NCI-H2029 treated with DMSO at 0.1 percent for 48 hours (cell line): ENCODE measurements around the gene NCOA5.
A peak's percentile ranks its signal among the peaks of the same experiment; 100 is the strongest.

Experiments used
- DNase-seq: peaks from one replicate; lab custom pipeline; 2025; lab: John Stamatoyannopoulos, UW

The NCOA5 gene

DNA sequence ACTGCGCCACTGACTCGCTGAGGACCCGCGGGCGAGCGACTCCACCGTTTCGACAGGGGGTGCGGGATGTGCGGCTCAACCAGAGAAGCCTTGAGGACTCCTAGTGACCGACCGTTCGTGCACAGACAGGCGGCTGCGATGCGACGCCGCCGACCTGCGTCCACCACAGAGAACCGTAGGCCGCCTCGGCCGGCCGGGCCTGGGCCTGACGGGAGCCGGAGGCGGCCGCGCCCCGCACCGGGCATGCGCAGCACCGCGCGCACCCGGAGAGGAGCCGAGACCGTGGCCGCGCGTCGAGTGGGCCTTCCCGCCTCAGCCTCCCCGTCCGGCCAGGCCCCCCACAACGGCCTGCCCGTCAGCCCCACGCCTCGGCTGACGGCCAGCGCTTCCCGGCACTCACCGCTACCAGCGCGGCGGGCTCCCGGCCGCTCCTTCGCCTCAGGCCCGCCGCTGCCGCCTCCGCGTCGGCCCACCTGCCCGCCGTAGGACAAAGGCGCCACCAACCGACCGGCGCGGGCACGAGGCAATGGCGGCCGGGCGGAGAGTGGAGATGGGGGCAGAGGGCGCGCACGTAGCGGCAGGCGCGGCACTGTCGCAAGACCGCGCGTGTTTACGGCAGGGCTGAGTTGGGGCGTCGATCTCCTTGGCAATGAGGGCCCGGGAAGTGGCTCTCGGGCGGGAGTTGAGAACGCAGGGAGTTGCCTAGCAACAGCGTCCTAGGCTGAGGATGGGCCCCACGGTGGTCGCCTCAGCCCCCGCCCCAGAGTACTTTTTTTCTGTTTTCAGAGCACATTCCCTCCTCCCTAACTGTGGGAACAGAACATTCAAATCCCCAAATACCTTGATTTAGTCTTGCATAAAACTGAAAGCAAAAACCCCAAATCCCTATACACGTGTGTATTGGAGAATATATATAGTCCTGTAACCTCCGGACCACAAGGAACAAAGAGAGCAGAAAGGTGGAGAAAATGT, at the start of gene NCOA5:
TSS of gene NCOA5 (minus strand) at position 546 of the 972 bp plus-strand sequence. CDS start 10,538 bp downstream, outside the sequence.
- peak; percentile 77 for DNase-seq

DNA sequence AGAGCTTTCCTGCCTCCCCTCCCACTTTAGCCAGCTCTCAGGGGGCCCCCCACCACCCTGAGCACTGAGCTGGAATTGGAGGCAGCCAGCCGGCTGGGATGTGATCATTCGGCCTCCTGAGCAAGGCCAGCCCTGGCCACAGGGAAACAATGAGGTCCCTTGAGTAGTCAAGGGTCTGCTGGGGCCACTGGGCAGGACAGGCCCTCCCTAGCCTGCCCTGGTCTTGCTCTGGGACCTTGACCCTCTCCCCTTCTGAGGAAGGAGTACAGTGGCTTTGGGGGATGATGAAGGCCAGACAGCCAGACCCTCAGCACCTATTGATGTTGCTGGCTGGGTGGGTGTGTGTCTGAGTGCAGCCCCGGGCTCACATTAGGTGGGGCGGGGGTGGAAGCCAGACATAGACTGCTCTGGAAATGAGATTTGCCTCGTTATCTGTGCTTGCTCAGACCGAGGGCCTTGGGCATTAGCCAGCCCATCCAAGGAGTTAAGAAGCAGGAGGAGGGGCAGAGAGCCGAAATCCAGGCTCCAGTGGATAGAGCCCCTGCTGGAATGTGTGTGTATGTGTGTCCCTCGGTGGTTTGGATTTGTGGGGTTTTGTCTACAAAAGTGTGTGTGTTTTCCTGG, 49.6 kb upstream of the NCOA5 start:
- DNase-seq = no peak

DNA sequence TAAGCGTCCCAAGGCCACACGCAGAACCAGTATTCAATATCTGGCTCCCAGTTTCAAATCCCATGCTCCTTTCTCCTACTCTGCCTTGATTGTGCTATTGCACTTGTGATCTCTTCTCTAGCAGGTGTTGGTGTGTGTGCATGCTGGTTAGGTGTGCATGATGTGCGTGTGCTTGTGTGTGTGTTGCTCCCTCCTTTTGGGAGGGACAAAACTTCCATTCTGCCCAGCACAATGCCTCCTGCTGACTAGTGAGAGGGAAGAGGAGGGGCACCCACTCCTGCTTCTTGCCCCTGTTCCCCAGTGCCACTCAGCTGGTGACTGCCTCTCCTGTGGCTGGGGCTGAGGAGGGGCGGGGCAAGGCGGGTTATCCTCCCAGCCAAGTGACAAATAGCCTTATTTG, 48.1 kb upstream of the NCOA5 start:
- no peak for DNase-seq

- DNase-seq = no peak
These were observed 46.3 kb upstream of the NCOA5 start for GRCh38 chr20:46135856-46136633.

DNA sequence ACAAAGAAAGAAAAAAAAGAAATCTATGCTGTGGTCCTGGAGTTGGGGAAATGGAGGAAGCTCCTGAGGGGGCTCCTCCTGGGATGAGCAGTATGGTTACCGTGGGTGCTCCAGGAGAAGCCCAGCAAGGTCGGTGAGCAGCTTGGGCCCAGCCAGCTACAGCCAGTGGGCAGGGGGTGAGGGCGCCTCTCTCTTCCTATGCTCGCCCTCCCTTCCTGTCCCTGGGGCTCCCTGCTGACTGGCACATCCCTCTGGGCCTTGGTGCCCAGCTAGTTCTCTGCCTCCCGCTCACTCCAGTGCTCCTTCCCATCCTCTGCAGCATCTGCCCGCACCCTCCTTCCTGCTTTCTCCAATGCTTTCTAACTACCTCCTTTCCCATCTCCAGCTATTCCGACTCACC, 45.0 kb upstream of the NCOA5 start:
- no peak for DNase-seq

DNA sequence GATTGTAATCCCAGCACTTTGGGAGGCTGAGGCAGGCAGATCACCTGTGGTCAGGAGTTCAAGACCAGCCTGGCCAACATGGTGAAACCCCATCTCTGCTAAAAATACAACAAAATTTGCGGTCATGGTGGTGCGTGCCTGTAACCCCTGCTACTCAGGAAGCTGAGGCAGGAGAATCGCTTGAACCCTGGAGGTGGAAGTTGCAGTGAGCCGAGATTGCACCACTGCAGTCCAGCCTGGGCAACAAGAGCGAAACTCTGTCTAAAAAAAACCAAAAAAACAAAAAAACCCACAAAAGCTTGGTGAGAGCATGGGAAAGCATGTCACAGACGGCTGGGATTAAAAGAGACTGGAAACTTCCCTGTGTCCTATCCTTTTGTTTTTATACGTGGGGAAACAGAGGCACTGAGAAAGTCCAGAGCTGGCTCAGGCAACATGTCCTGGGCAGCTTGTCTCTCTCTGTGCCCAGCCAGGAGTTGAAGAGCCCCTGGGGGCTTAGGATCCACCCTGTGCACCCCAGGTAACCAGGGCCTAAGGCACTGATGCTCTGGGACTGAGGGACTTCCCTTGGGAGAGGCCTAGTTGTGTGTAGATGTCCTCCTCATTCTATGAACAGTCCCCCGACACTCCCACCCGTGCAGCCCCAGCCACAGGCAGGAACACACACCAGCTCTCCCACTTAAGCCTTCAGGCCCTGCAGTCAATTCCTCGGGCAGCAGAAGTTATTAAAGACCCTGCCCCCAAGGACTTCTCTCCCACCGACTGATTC, 44.3 kb upstream of the NCOA5 start:
- DNase-seq = no peak

DNA sequence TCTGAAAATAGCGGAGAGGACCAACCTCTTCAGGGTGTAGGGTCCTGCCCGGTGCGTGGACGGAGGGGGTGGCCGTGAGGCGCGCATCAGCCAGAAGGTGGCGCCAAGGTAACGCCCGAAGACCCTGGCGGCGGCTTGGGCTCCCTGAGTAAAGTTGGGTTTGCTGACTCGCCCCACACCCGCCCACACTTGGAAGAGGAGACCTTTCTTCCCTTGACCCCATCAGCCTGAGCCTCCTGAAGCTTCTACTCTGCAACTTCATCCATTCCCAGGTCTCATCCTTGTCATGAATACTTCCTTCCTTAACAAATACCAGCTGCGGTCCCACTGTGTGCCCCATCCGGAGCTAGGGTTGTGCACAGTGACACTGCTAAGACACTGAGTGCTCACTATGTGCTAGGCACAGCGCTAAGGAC, 43.0 kb upstream of the NCOA5 start:
- no peak for DNase-seq

- DNase-seq = no peak
These were observed 41.6 kb upstream of the NCOA5 start for GRCh38 chr20:46131396-46131795.

- DNase-seq = peak; percentile 35
These were observed 40.8 kb upstream of the NCOA5 start for GRCh38 chr20:46130534-46130933.

DNA sequence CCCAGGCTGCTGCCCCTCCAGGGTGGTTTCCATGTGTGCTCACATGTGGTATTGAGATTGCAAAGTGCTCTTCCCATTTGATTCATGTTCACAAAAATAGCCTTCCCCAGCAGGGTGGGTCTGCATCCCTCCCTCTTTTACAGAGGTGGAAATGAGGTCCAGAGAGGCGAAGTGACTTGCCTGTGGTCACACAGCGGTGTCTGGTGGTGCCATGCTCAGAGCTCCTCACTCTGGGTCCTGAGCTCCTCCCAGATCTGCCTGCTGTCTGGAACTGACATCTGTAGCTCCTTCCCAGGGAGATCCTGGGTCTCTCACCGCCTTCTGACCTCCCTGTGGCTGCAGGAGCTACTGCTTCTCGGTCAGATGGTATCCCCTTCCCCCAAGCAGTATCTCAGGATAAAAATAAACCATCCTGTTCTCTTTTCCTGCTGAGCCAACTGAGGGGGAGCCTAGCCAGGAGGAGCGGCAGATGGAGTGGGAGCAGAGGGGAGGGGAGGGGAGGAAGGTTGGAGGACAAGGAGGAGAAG, 40.3 kb upstream of the NCOA5 start:
- DNase-seq = peak; percentile 35

DNA sequence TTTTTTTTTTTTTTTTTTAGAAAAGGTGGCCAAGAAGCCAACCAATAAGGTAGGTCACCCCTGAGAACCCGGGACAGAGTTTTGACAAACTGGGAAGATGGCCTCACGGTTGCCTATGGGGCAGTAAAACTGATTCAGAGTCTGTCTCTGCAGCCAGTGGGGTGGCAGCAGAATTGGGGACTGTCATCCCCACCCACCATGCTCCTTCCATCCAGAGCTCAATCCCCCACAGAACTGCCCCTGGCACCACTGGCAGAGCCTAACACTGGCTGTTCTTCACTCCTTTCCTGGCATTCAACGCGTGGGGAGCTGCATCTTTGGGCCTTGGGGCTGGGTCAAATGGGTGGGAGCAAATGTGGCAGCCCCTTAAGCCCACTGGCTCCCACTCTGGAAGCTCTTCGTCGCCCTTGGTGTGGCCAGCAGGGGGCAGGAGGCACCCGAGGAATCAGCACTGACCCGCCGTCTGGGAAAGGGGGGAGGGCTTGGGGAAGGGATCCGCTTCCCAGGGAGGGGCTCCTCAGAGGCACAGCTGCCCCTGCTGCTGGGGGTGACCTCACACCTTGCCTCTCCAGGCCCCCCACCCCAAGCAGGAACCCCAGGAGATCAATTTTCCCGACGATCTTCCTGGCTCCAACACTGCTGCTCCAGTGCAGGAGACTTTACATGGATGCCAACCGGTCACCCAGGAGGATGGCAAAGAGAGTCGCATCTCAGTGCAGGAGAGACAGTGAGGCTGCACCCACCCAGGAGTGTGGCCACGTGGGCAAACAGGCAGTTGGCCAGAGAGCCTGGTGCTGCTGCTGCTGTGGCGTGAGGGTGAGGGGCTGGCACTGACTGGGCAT, 38.8 kb upstream of the NCOA5 start:
- no peak for DNase-seq

GRCh38 chr20:46127396-46128010, 37.7 kb upstream of the NCOA5 start:
- no peak for DNase-seq

- DNase-seq = no peak
These were observed 36.8 kb upstream of the NCOA5 start for GRCh38 chr20:46126440-46127056.

DNA sequence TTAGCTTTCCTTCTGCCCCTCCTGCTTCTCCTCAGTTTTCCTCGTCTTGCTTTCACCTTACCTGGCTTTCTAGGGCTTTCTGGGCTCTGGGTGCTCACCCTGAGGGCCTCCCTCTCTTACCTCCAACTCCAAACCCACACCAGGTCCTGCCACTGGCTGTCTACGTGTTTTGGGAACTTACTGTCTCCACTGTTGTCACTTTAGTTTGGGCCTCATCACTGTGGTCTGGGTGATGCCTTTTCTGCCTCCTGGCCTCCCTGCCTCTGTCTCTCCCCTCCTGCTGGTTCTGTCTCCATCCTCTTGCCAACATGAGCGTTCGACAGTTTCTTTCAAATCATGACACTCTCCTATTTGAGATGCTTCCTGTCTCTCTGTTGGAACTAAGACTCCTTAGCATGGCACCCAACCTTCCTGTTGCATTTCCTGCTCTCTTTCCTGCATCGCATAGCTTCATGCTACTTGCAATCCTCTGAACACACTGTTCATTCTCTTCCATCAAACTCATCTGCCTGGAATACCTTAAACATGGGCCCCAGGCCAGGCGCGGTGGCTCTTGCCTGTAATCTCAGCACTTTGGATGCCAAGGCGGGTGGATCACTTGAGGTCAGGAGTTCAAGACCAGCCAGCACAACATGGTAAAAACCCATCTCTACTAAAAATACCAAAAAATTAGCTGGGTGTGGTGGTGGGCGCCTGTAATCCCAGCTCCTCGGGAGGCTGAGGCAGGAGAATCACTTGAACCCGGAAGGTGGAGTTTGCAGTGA, 33.9 kb upstream of the NCOA5 start:
- no peak for DNase-seq

DNA sequence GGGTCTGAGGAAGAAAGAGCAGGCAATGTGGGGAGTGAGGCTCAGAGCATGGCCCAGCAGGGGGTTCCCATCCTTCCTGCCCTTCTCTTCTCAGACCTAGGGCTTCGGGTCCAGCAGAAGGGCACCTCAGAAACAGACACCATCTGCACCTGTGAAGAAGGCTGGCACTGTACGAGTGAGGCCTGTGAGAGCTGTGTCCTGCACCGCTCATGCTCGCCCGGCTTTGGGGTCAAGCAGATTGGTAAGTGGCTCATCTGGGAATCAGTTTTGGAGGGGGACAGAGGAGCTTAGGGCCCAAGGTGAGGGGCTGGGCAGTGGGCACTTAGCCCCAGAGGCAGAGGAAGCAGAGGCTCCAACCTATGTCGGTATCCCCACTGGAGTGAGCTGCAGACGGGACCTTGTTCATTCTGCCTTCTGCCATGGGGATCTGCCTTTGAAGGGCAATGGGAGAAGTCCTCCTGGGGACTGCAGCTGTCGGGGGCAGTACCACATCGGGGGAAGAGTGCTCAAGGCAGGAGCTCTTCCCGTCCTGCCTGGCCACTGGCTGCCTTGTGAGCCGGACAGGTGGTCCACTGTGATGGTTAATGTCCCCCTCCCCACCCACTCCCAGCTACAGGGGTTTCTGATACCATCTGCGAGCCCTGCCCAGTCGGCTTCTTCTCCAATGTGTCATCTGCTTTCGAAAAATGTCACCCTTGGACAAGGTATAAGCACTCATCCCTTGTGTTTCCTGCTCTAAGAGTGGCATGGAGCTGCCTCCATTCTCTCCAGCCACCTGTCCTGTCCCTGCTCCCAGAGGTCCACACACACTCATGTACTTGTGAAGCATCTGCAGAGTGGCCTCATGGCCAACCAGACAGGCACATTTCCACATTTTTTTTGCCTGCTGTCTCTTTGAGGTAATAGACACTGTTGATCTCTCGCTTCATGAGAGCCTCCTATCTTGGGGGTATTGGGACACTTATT, 33.0 kb upstream of the NCOA5 start:
- DNase-seq = no peak

GRCh38 chr20:46122071-46122470, 32.3 kb upstream of the NCOA5 start:
- DNase-seq = no peak

DNA sequence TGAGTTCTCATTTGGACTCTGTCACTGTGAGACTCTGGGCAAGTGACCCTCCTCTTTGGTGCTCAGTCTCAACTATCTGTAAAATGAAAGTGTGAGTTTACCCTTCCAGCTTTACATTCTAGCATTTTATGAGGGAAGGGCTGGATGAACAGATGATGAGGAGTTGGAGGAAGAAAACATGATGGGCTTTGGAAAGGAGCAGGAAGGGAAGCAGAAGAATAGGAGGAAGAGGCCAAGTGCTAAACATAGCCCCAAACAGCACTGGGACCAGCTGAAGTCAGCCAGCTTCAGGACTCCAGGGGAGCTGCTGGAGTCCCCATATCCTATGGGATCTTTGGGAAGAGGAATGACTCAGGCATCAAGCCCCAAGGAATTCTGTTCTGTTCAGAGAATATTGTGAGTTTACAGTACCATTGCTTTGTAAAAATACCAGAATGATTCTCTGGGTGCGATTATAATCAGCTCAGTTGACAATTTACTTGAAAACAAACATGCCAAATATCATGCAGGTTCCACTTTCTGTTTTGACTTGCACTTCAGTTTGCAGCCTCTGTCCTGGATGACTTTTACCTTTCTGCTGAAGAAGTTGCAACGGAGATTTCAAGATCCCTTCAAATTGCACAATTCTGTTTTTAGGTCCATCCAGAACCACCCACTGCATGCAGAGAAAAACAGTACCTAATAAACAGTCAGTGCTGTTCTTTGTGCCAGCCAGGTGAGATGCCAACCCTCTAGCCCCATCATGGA, 31.6 kb upstream of the NCOA5 start:
- DNase-seq = no peak
